KOPT-K1 (cell line): ENCODE results near the gene PTPRG.
"Not testable (repeated sequence)": the region's sequence is repeated elsewhere in the genome, so short reads cannot be mapped to it uniquely, and the experiment has no call there.

Source experiments
- H3K27ac ChIP-seq: fragments of 200-600 bp; sonication (generic); 2 replicates; pipeline ENCODE4 v1.5.1; 2016; ENCODE audit warnings: antibody characterized with exemption, mild to moderate bottlenecking, low read depth, low read length; ENCODE audit not compliant: poor library complexity, severe bottlenecking
- H3K36me3 ChIP-seq: fragments of 200-600 bp; sonication (generic); 2 replicates; pipeline ENCODE4 v1.5.1; 2017; ENCODE audit warnings: antibody characterized with exemption, mild to moderate bottlenecking, low read length, moderate library complexity; ENCODE audit not compliant: insufficient read depth
- H3K9me3 ChIP-seq: fragments of 200-600 bp; sonication (generic); 2 replicates; pipeline ENCODE4 v1.5.1; 2017; ENCODE audit warnings: antibody characterized with exemption, low read length, mild to moderate bottlenecking; ENCODE audit not compliant: insufficient read depth, poor library complexity, severe bottlenecking

PTPRG gene

GRCh38 chr3:61733000-61733399, 171.6 kb downstream of the PTPRG start:
- H3K9me3 ChIP-seq: no peaks in the 10 kb centered on the region
- H3K36me3 ChIP-seq: no peaks in the 10 kb centered on the region
- H3K27ac ChIP-seq: no peak overlapping the region

GRCh38 chr3:61733876-61734275, 172.5 kb downstream of the PTPRG start:
- no peaks in the 10 kb centered on the region for H3K9me3 ChIP-seq
- no peaks in the 10 kb centered on the region for H3K36me3 ChIP-seq
- no peak overlapping the region for H3K27ac ChIP-seq

DNA sequence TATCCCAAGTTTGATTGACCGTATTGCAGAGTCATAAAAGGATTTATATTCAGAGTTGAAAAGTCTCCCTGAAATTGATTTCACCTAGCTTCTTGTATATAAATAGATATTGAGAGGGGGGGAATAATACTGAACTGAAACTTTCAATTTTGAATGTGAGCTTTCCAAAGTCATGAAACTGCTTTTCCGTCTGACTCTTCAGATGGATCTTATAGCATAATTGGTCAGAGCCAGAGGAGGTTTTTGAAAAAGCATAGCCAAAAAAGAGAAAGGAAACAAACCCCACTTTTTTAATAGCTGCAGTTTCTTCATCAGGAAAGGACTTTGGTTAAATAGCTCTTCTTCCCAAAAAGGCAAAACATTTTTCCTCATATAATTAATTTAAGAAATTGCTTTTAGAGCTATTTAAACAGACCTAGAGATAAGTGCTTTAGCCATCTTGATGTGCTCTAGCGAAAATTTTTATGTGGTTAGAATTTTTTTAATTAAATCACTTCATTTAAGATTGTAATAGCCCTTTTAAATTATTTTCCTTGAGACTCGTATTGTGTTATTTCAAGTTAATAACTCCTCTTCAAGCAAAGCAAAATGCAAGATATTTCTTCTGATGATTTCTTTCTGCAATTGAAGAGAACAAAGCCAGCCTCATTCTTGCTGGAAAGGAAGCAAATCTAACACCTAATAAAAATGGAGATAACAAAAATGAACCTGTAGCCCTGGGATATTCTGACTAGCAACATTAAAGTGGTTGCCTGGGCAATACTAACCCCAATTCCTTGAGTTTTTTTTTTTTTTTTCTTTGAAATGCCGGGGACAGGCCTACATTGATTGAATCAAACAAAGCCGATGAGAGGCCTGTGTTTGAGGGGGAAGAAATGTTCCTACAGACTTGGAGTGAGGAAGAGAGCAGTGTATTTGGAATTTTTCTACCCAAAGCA, 173.6 kb downstream of the PTPRG start:
- H3K27ac ChIP-seq: no peak overlapping the region
- no peaks in the 10 kb centered on the region for H3K36me3 ChIP-seq
- H3K9me3 ChIP-seq: no peaks in the 10 kb centered on the region

- H3K36me3 ChIP-seq: no peaks in the 10 kb centered on the region
- no peak overlapping the region for H3K27ac ChIP-seq
- no peaks in the 10 kb centered on the region for H3K9me3 ChIP-seq
These were observed 175.1 kb downstream of the PTPRG start for GRCh38 chr3:61736506-61736905.

DNA sequence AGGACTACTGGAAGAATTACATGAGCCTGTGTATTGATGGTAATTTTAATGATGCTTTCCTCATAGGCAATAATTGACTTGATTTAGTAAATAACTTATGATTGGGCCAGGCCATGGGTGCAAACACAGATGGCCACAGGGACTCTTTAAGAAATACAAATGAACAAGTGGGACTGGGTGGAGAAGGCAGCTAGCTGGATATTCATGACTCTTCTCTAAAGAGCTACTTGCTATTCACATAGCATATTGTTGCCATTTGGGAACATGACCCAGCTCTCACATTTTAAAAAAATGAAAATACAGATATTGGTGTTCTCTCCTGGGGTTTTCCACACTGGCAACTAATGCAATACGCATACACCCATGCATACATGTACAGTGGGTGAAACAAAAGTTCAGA, 178.3 kb downstream of the PTPRG start:
- H3K27ac ChIP-seq: no peak overlapping the region
- no peaks in the 10 kb centered on the region for H3K36me3 ChIP-seq
- no peaks in the 10 kb centered on the region for H3K9me3 ChIP-seq

GRCh38 chr3:61740494-61740893, 179.1 kb downstream of the PTPRG start:
- Histone ChIP-seq H3K27ac (no peak overlapping the region), H3K9me3 (no peaks in the 10 kb centered on the region), H3K36me3 (no peaks in the 10 kb centered on the region)

DNA sequence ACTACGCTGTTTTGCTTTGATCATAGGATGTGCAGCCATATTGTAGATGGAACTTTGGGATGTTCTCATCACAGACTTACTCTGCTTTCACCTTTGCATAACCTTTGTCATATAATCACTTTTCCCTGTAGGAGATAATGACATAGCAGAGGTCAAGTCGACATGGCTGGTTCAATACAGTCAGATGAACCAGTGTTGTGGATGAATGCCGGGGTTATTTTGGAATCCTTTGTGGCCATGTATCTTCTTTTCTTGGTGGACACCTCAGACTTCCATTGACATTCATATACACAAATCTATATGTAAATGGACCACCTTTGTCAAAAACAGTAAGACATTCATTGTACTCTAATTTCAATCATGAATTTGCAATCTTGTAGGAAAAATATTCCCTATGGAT, 180.2 kb downstream of the PTPRG start:
- Histone ChIP-seq H3K9me3 (no peaks in the 10 kb centered on the region), H3K27ac (no peak overlapping the region), H3K36me3 (no peaks in the 10 kb centered on the region)

- Histone ChIP-seq H3K27ac (no peak overlapping the region), H3K9me3 (no peaks in the 10 kb centered on the region), H3K36me3 (no peaks in the 10 kb centered on the region)
These were observed 180.6 kb downstream of the PTPRG start for GRCh38 chr3:61742006-61742405.

- no peaks in the 10 kb centered on the region for H3K36me3 ChIP-seq
- no peaks in the 10 kb centered on the region for H3K9me3 ChIP-seq
These were observed 181.7 kb downstream of the PTPRG start for GRCh38 chr3:61743067-61743466.

GRCh38 chr3:61743686-61744242, 182.4 kb downstream of the PTPRG start:
- Histone ChIP-seq H3K36me3 (no peaks in the 10 kb centered on the region), H3K27ac (no peak overlapping the region)

More at GRCh38 chr3:61743067-61743466, 181.7 kb downstream of the PTPRG start:
- no peak overlapping the region for H3K27ac ChIP-seq

GRCh38 chr3:61748288-61748687, 186.9 kb downstream of the PTPRG start:
- Histone ChIP-seq H3K36me3 (no peaks in the 10 kb centered on the region), H3K9me3 (no peaks in the 10 kb centered on the region), H3K27ac (no peak overlapping the region)

More at GRCh38 chr3:61743686-61744242, 182.4 kb downstream of the PTPRG start:
- no peaks in the 10 kb centered on the region for H3K9me3 ChIP-seq

DNA sequence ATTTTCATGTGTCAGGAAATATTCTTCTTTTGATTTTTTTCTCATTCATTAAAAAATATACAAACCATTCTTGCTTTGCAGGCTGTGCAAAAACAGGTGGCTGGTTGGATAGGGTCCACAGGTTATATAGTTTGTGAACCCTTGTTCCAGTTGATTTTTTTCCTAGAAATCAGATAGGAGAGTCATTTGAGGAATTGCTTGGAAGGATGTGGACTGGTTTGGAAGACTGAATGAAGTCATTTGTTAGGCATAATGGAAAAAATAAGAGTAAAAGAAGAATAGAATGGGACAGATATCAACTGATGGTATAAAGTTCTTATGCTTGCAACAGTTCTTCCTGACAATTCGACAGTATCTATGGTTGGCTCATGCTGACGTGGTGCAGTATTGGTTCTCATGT, 189.4 kb downstream of the PTPRG start:
- no peaks in the 10 kb centered on the region for H3K36me3 ChIP-seq
- no peaks in the 10 kb centered on the region for H3K9me3 ChIP-seq
- H3K27ac ChIP-seq: no peak overlapping the region

GRCh38 chr3:61758839-61759238, 197.5 kb downstream of the PTPRG start:
- Histone ChIP-seq H3K9me3 (no peaks in the 10 kb centered on the region), H3K36me3 (no peaks in the 10 kb centered on the region), H3K27ac (no peak overlapping the region)

DNA sequence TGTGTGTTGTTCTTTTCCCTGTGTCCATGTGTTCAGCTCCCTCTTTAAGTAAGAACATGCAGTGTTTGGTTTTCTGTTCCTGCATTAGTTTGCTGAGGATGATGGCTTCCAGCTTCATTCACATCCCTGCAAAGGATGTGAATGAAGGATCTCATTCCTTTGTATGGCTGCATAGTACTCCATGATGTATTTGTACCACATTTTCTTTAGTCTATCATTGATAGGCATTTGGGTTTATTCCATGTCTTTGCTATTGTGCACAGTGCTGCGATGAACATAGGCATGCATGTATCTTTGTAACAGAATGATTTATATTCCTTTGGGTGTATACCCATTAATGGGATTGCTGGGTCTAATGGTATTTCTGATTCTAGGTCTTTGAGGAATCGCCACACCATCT, 199.4 kb downstream of the PTPRG start:
- not testable (repeated sequence) for H3K9me3 ChIP-seq, H3K27ac ChIP-seq, H3K36me3 ChIP-seq

- no peaks in the 10 kb centered on the region for H3K36me3 ChIP-seq
- H3K27ac ChIP-seq: no peak overlapping the region
- no peaks in the 10 kb centered on the region for H3K9me3 ChIP-seq
These were observed 200.5 kb downstream of the PTPRG start for GRCh38 chr3:61761694-61762430.
